ENCODE measurements around the gene RSBN1.
"Not testable (repeated sequence)": the region's sequence is repeated elsewhere in the genome, so short reads cannot be mapped to it uniquely, and the experiment has no call there.

RSBN1 gene

GRCh38 chr1:113732802-113733201 is 79.5 kb downstream of the RSBN1 start:
- DNase-seq, result no peak

GRCh38 chr1:113721010-113721409 is 91.3 kb downstream of the RSBN1 start:
- DNase-seq, result no peak

- not testable (repeated sequence) for DNase-seq
These were observed 93.7 kb downstream of the RSBN1 start for GRCh38 chr1:113718621-113719020.

GRCh38 chr1:113717506-113717905 is 94.8 kb downstream of the RSBN1 start:
- DNase-seq, result not testable (repeated sequence)

GRCh38 chr1:113714606-113715269 is 97.5 kb downstream of the RSBN1 start:
- DNase-seq, result no peak

Measured in NCI-H1694 (cell line).